GM19455 (cell line): ENCODE measurements around the gene NTN3.

ENCODE experiments used
- ATAC-seq: cut with Tn5 transposase; IDR thresholded peaks from one replicate; pipeline ENCODE4 v1.9.1; 2021; ENCODE audit not compliant: unreplicated experiment

Gene NTN3

DNA sequence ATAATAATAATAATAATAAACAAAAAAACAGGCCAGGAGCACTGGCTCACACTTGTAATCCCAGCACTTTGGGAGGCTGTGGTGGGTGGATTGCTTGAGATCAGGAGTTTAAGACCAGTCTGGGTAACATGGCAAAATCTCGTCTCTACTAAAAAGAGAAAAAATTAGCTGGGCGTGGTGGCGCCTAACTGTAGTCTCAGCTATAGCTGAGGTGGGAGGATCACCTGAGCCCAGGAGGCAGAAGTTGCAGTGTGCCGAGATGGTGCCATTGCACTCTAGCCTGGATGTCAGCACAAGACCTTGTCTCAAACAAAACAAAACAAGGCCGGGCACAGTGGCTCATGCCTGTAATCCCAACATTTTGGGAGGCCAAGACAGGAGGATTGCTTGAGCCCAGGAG lies 23.9 kb downstream of the NTN3 start:
- no peak for ATAC-seq

DNA sequence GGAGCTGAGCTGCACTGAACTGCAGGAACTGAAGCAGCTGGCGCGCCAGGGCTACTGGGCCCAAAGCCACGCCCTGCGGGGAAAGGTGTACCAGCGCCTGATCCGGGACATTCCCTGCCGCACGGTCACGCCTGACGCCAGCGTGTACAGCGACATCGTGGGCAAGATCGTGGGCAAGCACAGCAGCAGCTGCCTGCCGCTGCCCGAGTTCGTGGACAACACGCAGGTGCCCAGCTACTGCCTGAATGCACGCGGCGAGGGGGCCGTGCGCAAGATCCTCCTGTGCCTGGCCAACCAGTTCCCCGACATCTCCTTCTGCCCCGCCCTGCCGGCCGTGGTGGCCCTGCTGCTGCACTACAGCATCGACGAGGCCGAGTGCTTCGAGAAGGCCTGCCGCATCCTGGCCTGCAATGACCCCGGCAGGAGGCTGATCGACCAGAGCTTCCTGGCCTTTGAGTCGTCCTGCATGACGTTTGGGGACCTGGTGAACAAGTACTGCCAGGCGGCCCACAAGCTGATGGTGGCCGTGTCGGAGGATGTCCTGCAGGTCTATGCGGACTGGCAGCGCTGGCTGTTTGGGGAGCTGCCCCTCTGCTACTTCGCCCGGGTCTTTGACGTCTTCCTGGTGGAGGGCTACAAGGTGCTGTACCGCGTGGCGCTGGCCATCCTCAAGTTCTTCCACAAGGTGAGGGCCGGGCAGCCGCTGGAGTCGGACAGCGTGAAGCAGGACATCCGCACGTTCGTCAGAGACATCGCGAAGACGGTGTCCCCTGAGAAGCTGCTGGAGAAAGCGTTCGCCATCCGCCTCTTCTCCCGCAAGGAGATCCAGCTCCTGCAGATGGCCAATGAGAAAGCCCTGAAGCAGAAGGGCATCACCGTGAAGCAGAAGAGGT lies 25.4 kb downstream of the NTN3 start:
- no peak for ATAC-seq

DNA sequence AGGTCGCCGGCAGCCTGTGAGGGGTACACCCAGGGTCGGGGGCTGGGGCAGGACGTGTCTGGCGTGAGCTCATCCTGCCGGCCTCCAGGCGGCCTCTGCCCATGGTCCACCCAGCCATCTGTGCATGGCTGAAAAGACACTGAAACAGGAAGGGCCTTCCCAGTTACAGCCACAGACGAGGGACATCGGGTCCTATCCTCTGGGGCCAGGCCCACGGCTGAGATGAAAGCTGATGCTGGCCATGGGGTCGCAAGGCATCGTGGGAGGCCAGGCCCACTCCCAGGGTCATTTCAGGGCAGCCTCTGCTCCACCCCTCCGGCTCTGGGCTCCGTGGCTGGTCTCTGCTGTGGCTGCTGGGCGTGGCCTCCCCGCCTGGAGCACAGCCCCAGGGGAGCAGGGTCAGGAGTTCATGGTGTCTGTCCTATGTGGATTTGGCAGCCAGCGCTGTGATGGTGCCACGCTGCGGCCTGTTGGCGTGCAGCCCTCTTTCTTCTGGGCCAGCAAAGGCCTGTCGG lies 26.1 kb downstream of the NTN3 start:
- ATAC-seq = no peak

DNA sequence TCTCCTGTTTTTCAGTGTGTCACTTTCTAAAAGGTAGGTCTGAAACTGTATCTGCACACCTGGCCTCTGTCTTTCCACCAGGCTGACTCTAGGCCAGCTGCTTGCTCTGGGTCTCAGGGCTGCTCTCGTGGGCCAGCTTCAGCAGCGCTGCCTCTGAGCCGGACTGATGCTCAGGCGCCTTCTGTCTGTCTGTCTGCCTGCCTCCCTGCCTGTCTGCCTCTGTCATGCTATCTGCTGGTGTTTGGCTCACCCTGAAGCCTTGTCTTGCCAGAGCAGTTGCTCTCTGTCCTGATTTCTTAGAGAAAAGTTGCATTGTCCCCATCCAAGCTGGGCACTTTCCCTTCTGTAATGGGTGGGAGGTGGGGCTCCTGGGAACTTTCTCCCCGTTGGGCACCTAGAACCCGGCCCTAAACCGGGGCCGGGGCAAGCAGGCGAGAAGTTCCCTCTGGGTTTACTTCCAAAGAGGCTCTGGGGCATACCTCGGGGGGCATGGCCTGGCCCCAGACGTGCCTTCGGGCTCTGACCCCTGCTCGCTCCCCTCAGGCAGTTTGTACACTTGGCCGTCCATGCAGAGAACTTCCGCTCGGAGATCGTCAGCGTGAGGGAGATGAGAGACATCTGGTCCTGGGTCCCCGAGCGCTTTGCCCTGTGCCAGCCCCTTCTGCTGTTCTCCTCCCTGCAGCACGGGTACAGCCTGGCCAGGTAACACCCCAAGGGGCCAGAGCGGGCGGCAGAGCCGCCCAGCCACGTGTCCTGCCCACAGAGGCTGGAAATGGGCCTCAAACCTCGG lies 26.8 kb downstream of the NTN3 start:
- ATAC-seq = no peak

DNA sequence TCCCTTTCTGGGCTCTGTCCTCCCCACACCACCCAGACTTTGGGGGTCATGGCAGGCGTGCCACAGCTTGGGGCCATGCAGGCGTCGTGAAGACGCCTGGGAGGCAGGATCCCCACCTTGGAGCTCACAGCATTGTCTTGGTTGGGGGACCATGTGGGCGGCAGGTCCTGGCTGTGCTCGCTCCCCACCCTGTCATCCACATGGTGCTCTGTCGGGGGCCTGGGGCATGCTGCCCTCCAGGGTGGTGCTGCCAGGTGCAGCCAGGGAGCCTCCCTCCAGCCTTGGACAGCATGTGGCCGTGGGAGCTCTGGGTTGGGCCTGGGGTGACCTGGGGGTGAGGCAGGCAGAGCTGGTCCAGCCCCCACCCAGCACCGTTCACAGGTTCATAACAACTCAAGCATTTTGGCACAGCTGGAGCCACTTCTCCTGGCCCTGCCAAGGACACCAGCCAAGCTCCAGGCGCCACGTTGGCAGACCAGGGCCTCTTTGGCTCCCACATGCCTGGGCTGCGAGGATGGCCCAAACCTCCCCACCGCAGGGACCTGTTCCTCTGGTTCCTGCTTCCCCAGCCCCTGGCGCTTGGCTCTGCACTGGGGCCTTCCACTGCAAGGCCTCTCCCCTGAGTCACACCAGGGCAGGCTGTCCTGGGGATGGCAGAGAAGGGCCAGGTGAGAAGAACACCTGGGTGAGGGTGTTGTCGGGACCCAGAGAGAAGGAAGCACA lies 27.6 kb downstream of the NTN3 start:
- ATAC-seq = no peak

DNA sequence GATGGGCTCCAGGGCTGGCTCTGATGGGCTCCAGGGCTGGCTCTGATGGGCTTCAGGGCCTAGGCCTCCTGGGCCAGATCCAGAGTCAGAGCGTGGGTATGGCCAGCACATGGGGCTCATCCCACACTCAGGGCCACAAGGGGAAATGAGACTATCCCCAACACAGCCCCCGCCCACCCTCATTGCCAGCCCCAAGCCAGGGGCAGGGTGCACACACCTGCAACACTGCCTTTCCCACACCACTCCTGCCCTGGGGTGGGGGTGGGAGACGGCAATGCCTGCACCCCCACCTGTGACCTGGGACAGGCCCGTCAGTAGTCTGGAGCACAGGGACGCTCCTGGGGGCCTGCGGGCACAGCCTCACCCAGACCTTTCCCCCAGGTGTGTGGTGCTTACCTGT lies 28.4 kb downstream of the NTN3 start:
- no peak for ATAC-seq

DNA sequence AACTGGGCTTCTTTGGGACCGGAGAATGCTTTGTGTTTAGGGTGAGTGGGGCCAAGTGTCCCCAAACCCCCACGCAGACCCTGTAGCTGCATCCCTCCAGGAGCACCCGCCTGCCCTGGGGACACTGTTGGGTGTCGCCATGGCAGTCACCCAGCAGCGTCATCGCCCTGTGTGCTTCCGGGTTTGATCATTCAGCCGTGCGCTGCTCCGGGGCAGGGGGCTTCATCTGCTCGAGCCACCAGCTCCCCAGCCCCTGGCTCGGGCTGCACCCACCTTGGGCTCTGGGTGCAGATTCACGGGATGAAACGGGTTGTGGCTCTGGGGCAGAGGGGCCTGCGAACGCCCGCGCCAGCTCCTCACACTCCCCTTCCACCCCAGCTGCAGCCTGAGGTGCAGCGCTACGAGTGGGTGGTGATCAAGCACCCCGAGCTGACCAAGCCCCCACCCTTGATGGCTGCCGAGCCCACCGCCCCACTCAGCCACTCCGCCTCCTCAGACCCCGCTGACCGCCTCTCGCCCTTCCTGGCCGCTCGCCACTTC lies 28.9 kb downstream of the NTN3 start:
- ATAC-seq = no peak

DNA sequence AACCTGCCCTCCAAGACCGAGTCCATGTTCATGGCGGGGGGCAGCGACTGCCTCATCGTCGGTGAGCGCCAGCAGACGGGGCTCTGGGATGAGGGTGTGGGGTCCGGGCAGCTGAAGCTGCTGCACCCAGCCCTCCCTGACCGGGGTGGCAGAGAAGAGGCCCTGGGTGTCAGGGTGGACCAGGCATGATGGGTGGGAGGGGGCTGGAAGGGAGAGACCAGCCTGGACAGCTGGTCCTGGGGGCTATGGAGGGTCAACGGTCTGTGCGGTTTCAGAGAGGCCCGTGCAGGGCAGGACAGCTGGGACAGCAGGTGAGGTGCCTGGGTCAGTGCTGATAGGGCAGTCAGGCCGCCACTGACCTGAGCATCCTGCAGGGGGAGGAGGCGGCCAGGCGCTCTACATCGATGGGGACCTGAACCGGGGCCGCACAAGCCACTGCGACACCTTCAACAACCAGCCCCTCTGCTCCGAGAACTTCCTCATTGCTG lies 29.4 kb downstream of the NTN3 start:
- ATAC-seq = no peak

DNA sequence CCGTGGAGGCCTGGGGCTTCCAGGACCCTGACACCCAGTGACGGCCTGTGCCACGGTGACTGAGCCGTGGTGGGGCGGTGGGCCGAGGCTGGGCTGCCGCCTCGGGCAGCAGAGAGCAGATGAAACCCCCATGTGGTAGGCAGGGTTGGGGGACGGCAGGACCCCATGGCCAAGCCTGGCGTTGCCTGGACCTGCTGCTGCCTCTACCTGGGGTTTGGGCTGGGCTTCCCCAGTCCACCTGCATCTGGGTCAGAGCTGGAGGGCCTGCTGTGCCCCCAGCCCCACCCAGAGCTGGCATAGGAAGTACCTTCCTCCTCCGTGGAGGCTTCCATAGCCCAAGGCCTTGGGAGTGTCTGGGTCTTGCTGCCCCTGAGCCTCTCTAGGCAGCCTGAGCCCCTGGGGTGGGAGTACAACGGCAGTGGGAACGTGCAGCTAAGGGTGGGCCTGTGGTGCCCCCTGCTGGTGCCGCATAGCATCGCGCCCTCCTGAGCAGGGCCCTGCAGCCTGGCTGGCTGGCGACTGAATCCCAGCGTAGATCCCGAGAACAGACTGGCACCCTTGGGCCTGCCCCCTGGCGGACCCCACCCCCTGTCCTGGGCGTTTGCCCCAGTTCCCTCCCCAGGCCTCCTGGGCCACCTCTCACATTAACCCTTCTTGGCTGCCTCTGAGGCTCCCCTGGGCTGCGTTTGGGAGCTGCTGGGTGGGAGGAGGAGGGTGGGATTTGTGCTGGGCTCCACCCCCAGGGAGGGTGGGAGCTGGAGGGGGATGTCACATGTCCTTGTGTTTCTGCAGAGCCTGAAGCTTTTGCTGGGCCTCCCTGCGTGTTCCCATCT lies 30.0 kb downstream of the NTN3 start:
- no peak for ATAC-seq

DNA sequence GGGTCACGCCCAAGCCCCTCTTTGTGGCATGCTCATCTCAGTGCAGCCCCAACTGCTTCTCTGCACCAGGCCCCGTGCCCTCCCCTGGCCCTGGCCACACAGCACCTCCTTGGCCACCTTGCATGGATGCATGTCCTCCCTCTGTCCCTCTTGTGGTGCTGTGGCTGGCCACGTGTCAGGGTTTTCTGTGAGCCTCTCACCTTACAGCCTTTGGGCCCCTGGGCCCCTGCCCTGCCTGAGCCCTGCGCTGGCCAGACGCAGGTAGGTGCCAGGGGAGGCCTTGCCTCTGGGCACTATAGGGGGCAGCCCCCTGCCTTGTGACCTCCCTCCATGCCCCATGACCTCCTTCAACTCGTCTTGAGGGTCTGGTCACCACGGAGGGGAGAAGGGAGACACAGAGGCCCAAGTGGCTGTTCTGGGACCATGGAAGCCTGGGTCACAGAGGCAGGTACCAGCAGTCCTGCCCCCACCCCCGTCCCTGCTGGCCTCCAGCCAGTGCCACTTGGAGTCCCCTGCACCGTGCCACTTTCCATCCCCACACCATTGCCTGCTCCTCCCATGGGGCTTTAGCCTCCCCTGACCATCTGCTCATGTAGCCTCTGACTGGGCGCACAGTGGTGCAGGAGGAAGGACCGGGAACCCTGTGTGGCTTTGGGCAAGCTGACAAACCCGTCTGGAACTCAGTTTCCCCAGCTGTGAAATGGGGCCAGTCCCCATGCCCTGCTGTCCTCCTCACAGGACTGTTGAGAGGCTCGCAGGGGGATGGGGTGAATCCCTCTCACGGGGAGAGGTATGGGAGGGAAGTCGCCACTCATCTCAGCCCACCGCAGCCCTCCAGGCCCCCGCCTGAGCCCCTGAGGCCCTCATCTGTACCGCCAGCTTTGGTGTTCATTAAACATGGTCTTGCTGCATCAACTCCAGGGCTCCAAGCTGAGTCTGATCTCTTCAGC lies 31.1 kb downstream of the NTN3 start:
- ATAC-seq = no peak

DNA sequence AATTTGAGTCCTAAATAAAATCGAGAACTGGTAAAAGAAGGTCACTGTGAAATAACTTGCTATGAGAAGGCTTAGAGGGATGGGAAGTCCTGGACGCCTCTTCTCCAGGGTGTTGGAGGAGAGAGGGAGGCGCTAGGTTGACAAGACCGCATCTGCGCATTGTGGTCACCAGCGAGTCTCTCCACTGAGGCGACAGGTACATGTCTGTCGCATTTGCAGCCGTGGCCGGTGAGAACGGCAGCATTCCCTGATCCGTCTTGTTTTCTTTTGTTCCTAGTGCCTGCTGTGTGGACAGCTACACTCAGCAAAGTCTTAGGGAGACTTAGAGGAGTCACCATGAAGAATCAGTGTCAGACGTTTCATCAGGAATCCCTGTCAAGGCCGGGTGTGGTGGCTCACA lies 34.6 kb downstream of the NTN3 start:
- ATAC-seq = no peak

DNA sequence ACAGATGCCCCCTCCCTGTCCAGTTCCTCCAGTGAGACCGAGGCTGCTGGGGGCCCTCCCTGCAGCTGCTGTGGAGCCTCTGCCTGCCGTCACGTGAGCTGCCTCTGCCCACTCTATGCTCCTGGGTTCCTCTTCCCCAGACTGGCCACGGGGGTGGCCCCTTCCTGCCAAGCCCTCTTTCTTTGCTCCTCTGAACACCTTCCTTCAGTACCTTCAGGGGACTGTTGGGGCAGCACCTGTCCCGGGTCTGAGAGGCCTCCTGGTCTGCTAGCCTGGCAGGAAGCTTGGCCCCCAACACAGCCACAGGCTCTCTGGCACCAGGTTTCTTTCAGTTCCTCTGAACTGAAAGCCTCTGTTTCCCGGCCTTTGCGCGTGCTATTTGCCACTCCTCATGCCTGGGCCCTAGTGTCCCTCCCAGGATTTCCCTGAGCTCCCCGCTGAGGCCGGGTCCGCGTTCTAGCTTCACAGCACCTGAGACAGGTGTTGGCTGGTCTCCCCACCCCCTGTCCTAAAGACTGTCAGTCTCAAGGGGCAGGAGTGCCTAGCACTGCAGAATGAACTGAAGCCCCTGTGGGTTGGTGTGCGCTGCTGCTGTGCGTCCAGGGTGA lies 36.1 kb downstream of the NTN3 start:
- no peak for ATAC-seq

DNA sequence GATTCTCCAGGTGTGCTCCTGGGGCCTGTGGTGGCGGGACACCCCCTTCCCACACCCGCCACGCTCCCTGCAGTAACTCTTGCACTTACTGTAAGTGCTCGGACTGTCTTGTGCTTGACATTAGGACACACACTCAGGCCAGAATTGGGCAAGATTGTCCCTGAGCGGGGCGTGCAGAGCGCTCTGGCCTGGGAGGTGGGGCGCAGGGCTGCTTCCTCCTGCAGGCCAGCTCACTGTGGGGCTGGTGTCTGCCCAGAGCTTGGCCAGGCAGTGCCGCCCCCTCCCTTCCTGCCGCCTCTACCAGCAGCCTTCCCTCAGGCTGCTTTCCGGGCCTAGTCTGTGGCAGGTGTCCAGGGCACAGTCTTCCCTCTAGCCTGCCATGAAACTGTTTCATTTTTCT lies 36.6 kb downstream of the NTN3 start:
- ATAC-seq = no peak

DNA sequence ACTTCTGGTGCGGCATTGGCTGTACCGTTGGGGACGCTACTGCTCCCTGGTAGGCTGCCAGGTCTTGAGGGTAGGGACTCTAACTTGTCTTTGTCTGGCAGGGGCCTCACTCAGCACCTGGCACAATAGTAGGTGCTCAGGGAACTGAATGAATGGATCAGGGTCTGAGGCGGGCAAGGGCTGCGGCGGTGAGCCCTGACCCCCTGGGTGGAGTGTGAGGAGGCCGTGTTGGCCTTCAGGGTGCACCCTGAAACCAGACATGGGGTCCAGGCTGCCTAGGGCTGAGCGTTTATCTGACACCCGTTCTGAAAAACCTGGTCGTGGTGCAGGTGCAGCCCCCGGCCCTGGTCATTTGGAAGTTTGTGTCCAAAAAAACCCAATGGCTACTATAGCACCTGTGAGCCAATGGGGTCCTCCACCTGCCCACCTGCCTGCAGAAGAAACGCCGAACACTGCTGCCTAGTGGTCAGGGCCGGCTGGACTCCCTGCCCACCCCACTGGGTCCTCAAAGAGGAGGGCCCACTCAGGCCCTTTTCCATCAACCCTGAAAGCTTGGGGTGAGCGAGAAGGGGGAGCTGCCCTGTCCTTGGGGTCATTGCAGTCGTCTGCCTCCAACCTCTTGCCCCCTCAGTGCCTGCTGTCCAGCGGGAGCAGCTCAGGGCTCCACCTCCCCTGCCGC lies 37.8 kb downstream of the NTN3 start:
- no peak for ATAC-seq

DNA sequence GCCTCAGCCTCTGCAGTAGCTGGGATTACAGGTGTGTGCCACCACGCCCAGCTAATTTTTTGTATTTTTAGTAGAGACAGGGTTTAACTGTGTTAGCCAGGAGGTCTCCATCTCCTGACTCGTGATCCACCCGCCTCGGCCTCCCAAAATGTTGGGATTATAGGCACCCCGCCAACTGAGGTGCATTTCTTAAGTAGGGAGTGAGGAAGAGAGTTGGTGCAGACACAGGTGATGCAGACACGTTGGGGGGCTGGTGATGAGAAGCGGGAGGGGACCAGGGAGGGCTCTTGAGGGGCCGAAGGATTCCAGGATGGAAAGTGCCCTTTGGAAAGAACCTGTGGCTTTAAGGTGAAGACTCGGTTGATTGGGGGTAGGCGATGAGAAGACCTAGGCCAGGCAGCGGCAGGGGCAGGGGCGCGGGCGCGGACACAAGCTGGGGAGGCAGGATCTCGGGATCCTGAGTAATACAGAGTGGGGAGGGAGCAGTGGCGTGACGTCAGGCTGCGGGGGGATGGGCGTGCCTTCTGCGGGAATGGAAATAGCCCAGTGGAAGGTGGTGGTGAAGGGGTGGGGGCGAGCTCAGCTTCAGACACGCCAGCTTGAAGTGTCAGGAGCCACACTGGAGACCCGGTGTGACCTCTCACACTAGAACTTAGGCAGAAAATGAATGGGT lies 40.2 kb downstream of the NTN3 start:
- ATAC-seq = no peak

DNA sequence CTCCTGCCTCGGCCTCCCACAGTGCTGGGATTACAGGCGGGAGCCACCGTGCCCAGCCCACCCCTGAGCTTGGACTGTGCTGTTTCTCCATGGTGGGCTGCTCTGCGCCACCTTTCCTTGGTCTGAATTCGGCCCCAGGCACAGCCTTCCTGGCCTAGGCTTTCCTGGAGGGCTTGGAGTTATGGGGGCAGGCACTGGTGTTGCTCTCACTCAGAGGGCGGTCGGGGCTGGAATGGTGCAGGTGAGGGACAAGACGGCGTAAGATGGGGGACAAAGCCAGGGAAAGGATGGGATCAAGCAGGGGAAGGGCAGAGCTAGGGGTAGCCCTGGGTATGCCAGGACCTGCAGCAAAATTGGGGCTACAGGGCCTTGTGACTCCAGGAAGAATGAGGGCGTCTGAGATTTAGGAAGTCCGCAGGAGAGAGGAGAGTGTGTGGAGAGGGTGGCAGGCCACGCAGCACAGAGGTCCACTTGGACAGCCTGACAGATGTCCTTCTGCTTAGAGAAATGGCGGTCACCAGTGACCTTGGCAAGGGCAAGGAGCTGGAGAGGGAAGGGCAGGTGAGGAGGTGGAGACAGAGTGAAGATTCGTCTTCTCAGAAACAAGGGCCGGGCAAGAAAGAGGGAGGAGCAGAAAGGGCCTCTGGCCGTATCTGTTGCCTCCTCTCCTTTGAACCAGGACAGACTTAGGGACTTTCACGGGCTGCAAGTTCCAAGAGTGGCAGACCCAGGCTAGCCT lies 41.1 kb downstream of the NTN3 start:
- no peak for ATAC-seq
